Mesenchymal stem cell (in vitro differentiated cells and primary cell): ENCODE results near the gene HOXC9.

Source experiments
- DNase-seq: peaks from one replicate; pipeline ENCODE4 v3.0.0-alpha.2; 2013
- H2AFZ ChIP-seq: one replicate; pipeline ENCODE4 v1.6.1; 2013; ENCODE audit warnings: low read depth, mild to moderate bottlenecking, control low read depth, inconsistent platforms, low read length, moderate library complexity
- H2AK5ac ChIP-seq: 2 replicates; pipeline ENCODE4 v1.6.1; 2013; ENCODE audit warnings: low read length, moderate library complexity, mild to moderate bottlenecking, inconsistent platforms; ENCODE audit not compliant: severe bottlenecking
- H2BK120ac ChIP-seq: one replicate; pipeline ENCODE4 v1.6.1; 2013; ENCODE audit warnings: low read depth, mild to moderate bottlenecking, inconsistent platforms, low read length, moderate library complexity
- H2BK12ac ChIP-seq, 2 experiments: one replicate each; pipeline ENCODE4 v1.6.1; 2013; ENCODE audit warnings: inconsistent platforms in 2 of 2, low read length in 2 of 2, mild to moderate bottlenecking in 2 of 2, moderate library complexity in 2 of 2, control low read depth in 1 of 2
- H2BK15ac ChIP-seq: one replicate; pipeline ENCODE4 v1.6.1; 2013; ENCODE audit warnings: mild to moderate bottlenecking, low read depth, inconsistent platforms; ENCODE audit not compliant: poor library complexity, severe bottlenecking
- H2BK5ac ChIP-seq: 2 replicates; pipeline ENCODE4 v1.6.1; 2013; ENCODE audit warnings: low read depth, mild to moderate bottlenecking, low read length, control low read depth, inconsistent platforms; ENCODE audit not compliant: poor library complexity, severe bottlenecking
- H3K14ac ChIP-seq, 2 experiments: one replicate each; pipeline ENCODE4 v1.6.1; 2013; ENCODE audit warnings: inconsistent platforms in 2 of 2, low read length in 2 of 2, control low read depth in 1 of 2, mild to moderate bottlenecking in 1 of 2, moderate library complexity in 1 of 2
- H3K18ac ChIP-seq, 2 experiments: one replicate each; pipeline ENCODE4 v1.6.1; 2013; ENCODE audit warnings: inconsistent platforms in 2 of 2, low read length in 2 of 2, control low read depth in 1 of 2, low read depth in 1 of 2, mild to moderate bottlenecking in 1 of 2
- H3K23ac ChIP-seq, 2 experiments: one replicate each; pipeline ENCODE4 v1.6.1; 2013; ENCODE audit warnings: inconsistent platforms in 2 of 2, low read length in 2 of 2, mild to moderate bottlenecking in 2 of 2, moderate library complexity in 2 of 2, control low read depth in 1 of 2
- H3K27ac ChIP-seq: 2 replicates; pipeline ENCODE4 v1.5.1; 2013; ENCODE audit warnings: mild to moderate bottlenecking, moderate library complexity, low read length, control low read depth, inconsistent platforms; ENCODE audit not compliant: poor library complexity, severe bottlenecking
- H3K27me3 ChIP-seq, 2 experiments: 2 replicates each; pipeline versions ENCODE4 v1.6.1 to v1.7.0; 2013; ENCODE audit warnings: low read length in 2 of 2, mild to moderate bottlenecking in 2 of 2, moderate library complexity in 2 of 2, control low read depth in 1 of 2, inconsistent platforms in 1 of 2; ENCODE audit not compliant: control insufficient read depth in 1 of 2, insufficient read depth in 1 of 2
- H3K36me3 ChIP-seq, 2 experiments: 2 replicates each; pipeline versions ENCODE4 v1.6.1 to v1.7.0; 2013; ENCODE audit warnings: low read length in 2 of 2, control low read depth in 1 of 2, inconsistent platforms in 1 of 2, low read depth in 1 of 2, mild to moderate bottlenecking in 1 of 2; ENCODE audit not compliant: insufficient read depth in 2 of 2, control insufficient read depth in 1 of 2
- H3K4ac ChIP-seq, 2 experiments: one replicate each; pipeline ENCODE4 v1.6.1; 2013; ENCODE audit warnings: inconsistent platforms in 2 of 2, low read length in 2 of 2, mild to moderate bottlenecking in 2 of 2, moderate library complexity in 2 of 2, control low read depth in 1 of 2, low read depth in 1 of 2
- H3K4me1 ChIP-seq: 2 replicates; pipeline ENCODE4 v1.6.1; 2013; ENCODE audit warnings: low read depth, low read length, control low read depth; ENCODE audit not compliant: control insufficient read depth, insufficient read depth
- H3K4me2 ChIP-seq: 2 replicates; pipeline ENCODE4 v1.6.1; 2013; ENCODE audit warnings: low read length, mild to moderate bottlenecking, inconsistent platforms; ENCODE audit not compliant: poor library complexity, severe bottlenecking
- H3K4me3 ChIP-seq, 2 experiments: 2 replicates each; pipeline versions ENCODE4 v1.5.1 to v1.7.0; 2013; ENCODE audit warnings: low read length in 2 of 2, mild to moderate bottlenecking in 2 of 2, control low read depth in 1 of 2, low read depth in 1 of 2; ENCODE audit not compliant: insufficient read depth in 1 of 2
- H3K79me1 ChIP-seq: replicated peaks from 2 replicates; pipeline ENCODE4 v1.6.1; 2013; ENCODE audit warnings: mild to moderate bottlenecking, control low read depth, low read length, inconsistent platforms; ENCODE audit not compliant: poor library complexity, severe bottlenecking
- H3K9ac ChIP-seq: 2 replicates; pipeline ENCODE4 v1.7.0; 2013; ENCODE audit warnings: mild to moderate bottlenecking, low read length, moderate library complexity
- H3K9me3 ChIP-seq: 2 replicates; pipeline ENCODE4 v1.7.0; 2013; ENCODE audit warnings: mild to moderate bottlenecking, low read length; ENCODE audit not compliant: control insufficient read depth
- H4K8ac ChIP-seq: one replicate; pipeline ENCODE4 v1.6.1; 2013; ENCODE audit warnings: inconsistent platforms, mild to moderate bottlenecking, low read length, moderate library complexity
- H4K91ac ChIP-seq: one replicate; pipeline ENCODE4 v1.6.1; 2013; ENCODE audit warnings: mild to moderate bottlenecking, low read length, inconsistent platforms
- WGBS: methylation state at CpG from one replicate; pipeline ENCODE4 v1.1.7; 2013; ENCODE audit warnings: mixed read lengths; 5-methylcytosine and 5-hydroxymethylcytosine counted together

HOXC9 gene

GRCh38 chr12:53988541-53989226, 11.3 kb upstream of the HOXC9 start:
- Histone ChIP-seq H4K8ac (no peak overlapping the region), H2BK12ac (no peak overlapping the region), H3K36me3 (no peaks in the 10 kb centered on the region), H2BK120ac (no peak overlapping the region), H3K4me2 (peak overlapping the region; percentile 59), H3K9ac (peak overlapping the region; percentile 98), H2BK15ac (no peak overlapping the region), H2AFZ (no peak overlapping the region), H3K79me1 (peaks cover 2% of the 10 kb centered on the region), H4K91ac (no peak overlapping the region), H3K4me3 (peak overlapping the region in 1 of 2 experiments; percentile 92), H3K4ac (no peak overlapping the region), H3K23ac (no peak overlapping the region), H2BK5ac (no peak overlapping the region), H2AK5ac (peak overlapping the region; percentile 79), H3K27ac (peak overlapping the region; percentile 50), H3K14ac (no peak overlapping the region), H3K4me1 (peaks cover 46% of the 10 kb centered on the region), H3K9me3 (no peaks in the 10 kb centered on the region), H3K27me3 (peaks cover 0 to 10% of the 10 kb centered on the region in 2 experiments), H3K18ac (no peak overlapping the region)
- 3% methylated on average over 5 of the region's 5 CpGs for WGBS
- DNase-seq: no peak

GRCh38 chr12:53989227-53990113, 10.5 kb upstream of the HOXC9 start:
- Histone ChIP-seq H2AK5ac (no peak overlapping the region), H3K9ac (peak overlapping the region; percentile 98), H3K27me3 (peaks cover 0 to 4% of the 10 kb centered on the region in 2 experiments), H2BK15ac (no peak overlapping the region), H3K4me3 (peak overlapping the region in 1 of 2 experiments; percentile 92), H3K18ac (no peak overlapping the region), H3K4ac (no peak overlapping the region), H3K36me3 (no peaks in the 10 kb centered on the region), H3K14ac (no peak overlapping the region), H3K79me1 (peaks cover 2% of the 10 kb centered on the region), H2BK120ac (no peak overlapping the region), H3K27ac (peak overlapping the region; percentile 8), H4K91ac (no peak overlapping the region), H2BK12ac (no peak overlapping the region), H3K4me1 (peaks cover 43% of the 10 kb centered on the region), H4K8ac (peak overlapping the region; percentile 19), H2AFZ (no peak overlapping the region), H3K4me2 (peak overlapping the region; percentile 59), H3K9me3 (no peaks in the 10 kb centered on the region), H3K23ac (no peak overlapping the region), H2BK5ac (no peak overlapping the region)
- WGBS: 22% methylated on average over 24 of the region's 28 CpGs
- peak; percentile 71 for DNase-seq

DNA sequence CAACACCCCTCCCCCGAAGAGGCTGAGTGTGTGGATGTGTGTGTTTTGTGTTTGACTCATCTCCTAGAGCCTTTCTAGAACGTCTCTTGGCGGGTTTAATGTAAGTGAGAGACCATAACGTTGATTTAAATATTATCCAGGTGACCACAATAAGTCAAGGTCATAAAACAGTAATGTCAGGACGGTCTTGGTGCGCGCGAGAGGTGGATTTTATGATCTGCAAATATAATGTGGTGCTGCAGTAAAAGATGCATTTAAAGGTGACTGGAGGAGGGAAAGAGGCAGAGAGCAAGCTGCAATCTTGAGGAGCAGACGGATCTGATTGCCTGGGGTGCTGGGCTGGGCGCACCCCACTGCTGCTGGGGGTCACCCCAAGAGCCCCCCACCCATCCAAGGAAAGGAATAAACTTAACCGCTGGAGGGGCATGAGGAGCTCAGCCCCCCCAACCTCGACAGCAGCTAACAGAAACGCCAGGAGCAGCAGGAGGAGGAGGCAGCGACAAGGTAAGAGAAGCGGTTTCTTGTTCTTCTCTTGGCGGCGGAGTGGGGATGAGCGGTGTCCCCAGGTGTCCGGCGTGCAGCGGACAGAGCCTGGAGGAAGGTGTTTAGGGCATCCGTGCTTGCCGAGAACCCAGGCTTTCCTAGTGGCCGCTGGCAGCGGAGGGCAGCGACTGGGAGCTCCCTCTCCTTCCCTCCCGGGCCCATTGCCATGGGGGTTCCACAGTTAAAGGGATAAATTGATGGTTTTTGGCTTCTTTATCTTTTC, 9.5 kb upstream of the HOXC9 start:
- Histone ChIP-seq H3K9me3 (no peaks in the 10 kb centered on the region), H2AFZ (no peak overlapping the region), H4K8ac (no peak overlapping the region), H3K36me3 (no peaks in the 10 kb centered on the region), H3K4me3 (peak overlapping the region; percentile 50 to 92), H3K4me1 (peaks cover 43% of the 10 kb centered on the region), H3K4me2 (peak overlapping the region; percentile 81), H3K27me3 (peaks cover 0 to 4% of the 10 kb centered on the region in 2 experiments), H2AK5ac (no peak overlapping the region), H3K14ac (no peak overlapping the region), H2BK15ac (peak overlapping the region; percentile 33), H3K27ac (peak overlapping the region; percentile 62), H2BK5ac (no peak overlapping the region), H3K4ac (no peak overlapping the region), H3K18ac (no peak overlapping the region), H3K79me1 (peaks cover 2% of the 10 kb centered on the region), H2BK120ac (no peak overlapping the region), H3K23ac (no peak overlapping the region), H4K91ac (no peak overlapping the region), H2BK12ac (no peak overlapping the region), H3K9ac (peak overlapping the region; percentile 98)
- WGBS: 21% methylated on average over 27 of the region's 27 CpGs
- DNase-seq: no peak
